Measurements from ENCODE around the gene GNB1L.

The GNB1L gene

GRCh38 chr22:19819208-19819910, 35.3 kb downstream of the GNB1L start:
- DNase-seq (ENCODE audit: low spot score), result peak; percentile 60
- Histone ChIP-seq H3K27ac (no peak overlapping the region), H3K4me3 (no peak overlapping the region)
- TF ChIP-seq CTCF (IDR thresholded peaks at IDR 0.05), result no peak

- TF ChIP-seq CTCF (IDR thresholded peaks at IDR 0.05), result no peak
- H3K27ac ChIP-seq, result no peak overlapping the region
- peak; percentile 72 for DNase-seq (ENCODE audit: low spot score)
Measured at GRCh38 chr22:19818324-19819207, 36.1 kb downstream of the GNB1L start.

GRCh38 chr22:19816372-19817119, 38.1 kb downstream of the GNB1L start:
- TF ChIP-seq CTCF (IDR thresholded peaks at IDR 0.05), result no peak
- DNase-seq (ENCODE audit: low spot score), result no peak
- no peak overlapping the region for H3K27ac ChIP-seq
- H3K4me3 ChIP-seq, result no peak overlapping the region

More at GRCh38 chr22:19818324-19819207, 36.1 kb downstream of the GNB1L start:
- H3K4me3 ChIP-seq, result no peak overlapping the region

- DNase-seq (ENCODE audit: low spot score), result no peak
- Histone ChIP-seq H3K4me3 (no peak overlapping the region), H3K27ac (no peak overlapping the region)
- TF ChIP-seq CTCF (IDR thresholded peaks at IDR 0.05), result no peak
Measured at GRCh38 chr22:19815823-19816290, 38.8 kb downstream of the GNB1L start.

- no peak for DNase-seq (ENCODE audit: low spot score)
- H3K4me3 ChIP-seq, result no peak overlapping the region
- TF ChIP-seq CTCF (IDR thresholded peaks at IDR 0.05), result no peak
Measured at GRCh38 chr22:19815093-19815822, 39.4 kb downstream of the GNB1L start.

GRCh38 chr22:19814428-19814827, 40.2 kb downstream of the GNB1L start:
- no peak for DNase-seq (ENCODE audit: low spot score)
- H3K4me3 ChIP-seq, result no peak overlapping the region
- TF ChIP-seq CTCF (IDR thresholded peaks at IDR 0.05), result no peak

More at GRCh38 chr22:19815093-19815822, 39.4 kb downstream of the GNB1L start:
- H3K27ac ChIP-seq, result no peak overlapping the region

More at GRCh38 chr22:19814428-19814827, 40.2 kb downstream of the GNB1L start:
- H3K27ac ChIP-seq, result no peak overlapping the region
